Neural progenitor cell (in vitro differentiated cells): ENCODE results near the gene NDUFC2.

Source experiments
- EZH2 ChIP-seq: fragments of 200-600 bp; sonication (generic); IDR thresholded peaks from 2 replicates; pipeline ENCODE4 v1.6.1; 2017; ENCODE audit warnings: antibody characterized with exemption, mild to moderate bottlenecking, moderate library complexity
- TF ChIP-seq, protein P1 (sequence below): fragments of 200-600 bp; sonication (generic); IDR thresholded peaks from 2 replicates; pipeline ENCODE4 v1.5.1; 2017; ENCODE audit warnings: antibody characterized with exemption, mild to moderate bottlenecking

- TF ChIP-seq, protein P1, sequence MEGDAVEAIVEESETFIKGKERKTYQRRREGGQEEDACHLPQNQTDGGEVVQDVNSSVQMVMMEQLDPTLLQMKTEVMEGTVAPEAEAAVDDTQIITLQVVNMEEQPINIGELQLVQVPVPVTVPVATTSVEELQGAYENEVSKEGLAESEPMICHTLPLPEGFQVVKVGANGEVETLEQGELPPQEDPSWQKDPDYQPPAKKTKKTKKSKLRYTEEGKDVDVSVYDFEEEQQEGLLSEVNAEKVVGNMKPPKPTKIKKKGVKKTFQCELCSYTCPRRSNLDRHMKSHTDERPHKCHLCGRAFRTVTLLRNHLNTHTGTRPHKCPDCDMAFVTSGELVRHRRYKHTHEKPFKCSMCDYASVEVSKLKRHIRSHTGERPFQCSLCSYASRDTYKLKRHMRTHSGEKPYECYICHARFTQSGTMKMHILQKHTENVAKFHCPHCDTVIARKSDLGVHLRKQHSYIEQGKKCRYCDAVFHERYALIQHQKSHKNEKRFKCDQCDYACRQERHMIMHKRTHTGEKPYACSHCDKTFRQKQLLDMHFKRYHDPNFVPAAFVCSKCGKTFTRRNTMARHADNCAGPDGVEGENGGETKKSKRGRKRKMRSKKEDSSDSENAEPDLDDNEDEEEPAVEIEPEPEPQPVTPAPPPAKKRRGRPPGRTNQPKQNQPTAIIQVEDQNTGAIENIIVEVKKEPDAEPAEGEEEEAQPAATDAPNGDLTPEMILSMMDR = no peak
- TF ChIP-seq EZH2 = no peak
Observed at GRCh38 chr11:78048561-78048960, 31.1 kb downstream of the NDUFC2 start.
